Measurements from ENCODE around the gene PIKFYVE. TPM values are rescaled to one million over a fixed set of nuclear protein-coding genes. Genes with fewer than 3 reads are reported as not detected.

Gene PIKFYVE
- total and polyA plus RNA-seq, 3 experiments from 2014 or later: 7.0 to 14.8 (median 14.1) TPM

DNA sequence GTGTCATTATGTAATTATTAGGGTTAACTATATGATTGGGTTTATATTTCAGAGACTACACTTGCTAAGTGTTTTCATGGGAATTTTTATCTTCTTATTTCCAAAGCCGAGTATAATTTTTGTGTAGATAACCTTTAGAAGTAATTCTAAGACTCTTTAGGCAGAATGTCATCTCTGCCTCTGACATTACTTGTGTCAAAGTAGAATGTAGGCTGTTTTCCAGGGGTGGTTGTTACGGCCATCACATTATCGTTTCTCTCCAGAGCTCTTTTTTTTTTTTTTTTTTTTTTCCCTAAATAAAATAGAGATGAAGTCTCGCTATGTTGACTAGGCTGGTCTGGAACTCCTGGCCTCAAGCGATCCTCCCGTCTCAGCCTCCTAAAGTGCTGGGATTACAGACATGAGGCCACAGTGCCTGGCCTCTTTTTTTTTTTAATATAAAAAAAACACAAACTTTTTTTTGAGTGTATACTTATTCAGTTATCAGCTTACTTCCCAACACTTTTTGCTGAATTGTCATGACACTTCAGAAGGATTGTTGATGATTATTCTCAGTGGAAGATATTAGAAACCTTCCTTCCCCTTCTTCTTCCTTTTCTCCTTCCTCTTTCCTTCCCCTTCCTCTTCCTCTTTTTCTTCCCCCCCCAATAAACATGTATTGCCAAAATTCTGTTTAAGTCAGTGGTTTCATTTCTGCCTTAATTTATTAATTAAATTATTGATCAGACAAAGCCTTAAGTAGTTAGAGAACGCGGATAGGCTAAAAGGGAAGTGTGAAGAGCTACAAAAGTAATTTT, 2.3 kb downstream of the PIKFYVE start:
- peaks cover 3 to 32% (median 5%) of the 10 kb centered on the region in 3 donors for H3K36me3 Mint-ChIP-seq

DNA sequence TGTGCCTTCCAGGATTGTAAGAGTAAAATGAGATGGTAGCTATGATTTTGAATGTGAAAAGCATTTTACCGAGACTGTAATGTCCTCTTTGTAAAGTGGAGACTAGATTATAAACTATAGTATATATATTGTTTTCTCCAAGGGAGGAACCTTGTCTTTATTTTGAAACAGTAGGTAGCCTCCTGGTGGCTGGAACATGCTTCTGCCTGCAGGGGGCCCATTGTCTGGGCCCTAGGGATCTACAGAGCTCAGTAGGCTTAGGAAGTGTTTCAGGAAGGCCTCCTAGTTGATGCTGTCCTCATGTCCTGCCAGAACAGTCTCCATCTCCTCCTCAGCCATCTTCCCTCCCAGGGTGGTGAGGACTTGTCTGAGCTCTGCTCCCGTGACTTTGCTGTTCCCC, 3.0 kb downstream of the PIKFYVE start:
- no peaks in the 10 kb centered on the region for H3K9me3 ChIP-seq (ENCODE audit: low read length)
- no peak overlapping the region for H3K27ac ChIP-seq (ENCODE audit: low read depth, low read length)
- H3K27me3 ChIP-seq (ENCODE audit: insufficient read depth, low read length, poor library complexity, severe bottlenecking): no peaks in the 10 kb centered on the region
- peak overlapping the region in 2 of 8 donors; percentile 26 to 47 for H3K27ac Mint-ChIP-seq
- peak overlapping the region in 4 of 7 donors; percentile 25 to 63 (median 34) for H3K4me3 Mint-ChIP-seq
- ChIA-PET CTCF (interaction anchor here (0.9 to 8.0 kb wide), 4 partner anchors 15 to 99 kb away, joined by 3 to 89 read pairs (median 4); partner anchors contain the start of gene IDH1), POLR2A (interaction anchor here (1.6 kb wide), 1 partner anchor 14 kb away, joined by 6 read pairs; the partner anchor contains the start of gene IDH1)
- no peak for DNase-seq
- H3K27me3 Mint-ChIP-seq: no peaks in the 10 kb centered on the region
- no peak overlapping the region for H3K4me3 ChIP-seq (ENCODE audit: low read length)
- H3K9me3 Mint-ChIP-seq: no peaks in the 10 kb centered on the region
- peaks cover 9% of the 10 kb centered on the region for H3K36me3 ChIP-seq (ENCODE audit: insufficient read depth, low read length)
- H3K4me1 Mint-ChIP-seq: peaks cover 54 to 73% (median 62%) of the 10 kb centered on the region in 3 donors
- peaks cover 4 to 40% (median 8%) of the 10 kb centered on the region in 3 donors for H3K36me3 Mint-ChIP-seq
- H3K4me1 ChIP-seq (ENCODE audit: insufficient read depth, low read length): peaks cover 25% of the 10 kb centered on the region

More for the DNA sequence above, 2.3 kb downstream of the PIKFYVE start:
- no peak overlapping the region for H3K4me3 ChIP-seq (ENCODE audit: low read length)
- Mint-ChIP-seq H3K4me3 (peak overlapping the region; percentile 67 to 97 (median 82)), H3K27ac (peak overlapping the region in 3 of 8 donors; percentile 6 to 26 (median 22)), H3K27me3 (no peaks in the 10 kb centered on the region), H3K4me1 (peaks cover 50 to 70% (median 59%) of the 10 kb centered on the region in 3 donors), H3K9me3 (no peaks in the 10 kb centered on the region)
- no peak for DNase-seq
- ChIA-PET CTCF (interaction anchor here (1.4 to 8.0 kb wide), 2 partner anchors 15 to 98 kb away, joined by 3 to 89 read pairs; partner anchors contain the start of gene IDH1), POLR2A (interaction anchor here (0.7 to 1.6 kb wide), 2 partner anchors 13 to 643 kb away, joined by 3 to 6 read pairs; partner anchors contain the start of gene IDH1)
- H3K27me3 ChIP-seq (ENCODE audit: insufficient read depth, low read length, poor library complexity, severe bottlenecking): no peaks in the 10 kb centered on the region
- peaks cover 5% of the 10 kb centered on the region for H3K36me3 ChIP-seq (ENCODE audit: insufficient read depth, low read length)
- no peaks in the 10 kb centered on the region for H3K9me3 ChIP-seq (ENCODE audit: low read length)
- H3K4me1 ChIP-seq (ENCODE audit: insufficient read depth, low read length): peaks cover 25% of the 10 kb centered on the region
- peak overlapping the region; percentile 82 for H3K27ac ChIP-seq (ENCODE audit: low read depth, low read length)

GRCh38 chr2:208274748-208275147, 8.7 kb downstream of the PIKFYVE start:
- Histone ChIP-seq H3K9me3 (ENCODE audit: low read length) (no peaks in the 10 kb centered on the region), H3K27ac (ENCODE audit: low read depth, low read length) (no peak overlapping the region), H3K27me3 (ENCODE audit: insufficient read depth, low read length, poor library complexity, severe bottlenecking) (no peaks in the 10 kb centered on the region), H3K4me1 (ENCODE audit: insufficient read depth, low read length) (no peaks in the 10 kb centered on the region), H3K36me3 (ENCODE audit: insufficient read depth, low read length) (peaks cover 52% of the 10 kb centered on the region), H3K4me3 (ENCODE audit: low read length) (no peak overlapping the region)
- H3K4me3 Mint-ChIP-seq: no peak overlapping the region
- peaks cover 0 to 9% (median 0%) of the 10 kb centered on the region in 5 donors for H3K9me3 Mint-ChIP-seq
- DNase-seq: no peak
- ChIA-PET POLR2A (no interaction called here), CTCF (no interaction called here)
- H3K4me1 Mint-ChIP-seq: peaks cover 36 to 50% (median 45%) of the 10 kb centered on the region in 3 donors
- no peaks in the 10 kb centered on the region for H3K27me3 Mint-ChIP-seq
- peak overlapping the region in 3 of 8 donors; percentile 53 to 76 (median 63) for H3K27ac Mint-ChIP-seq
- peaks cover 33 to 81% (median 42%) of the 10 kb centered on the region in 3 donors for H3K36me3 Mint-ChIP-seq

GRCh38 chr2:208278549-208278948, 12.5 kb downstream of the PIKFYVE start:
- DNase-seq: no peak

DNA sequence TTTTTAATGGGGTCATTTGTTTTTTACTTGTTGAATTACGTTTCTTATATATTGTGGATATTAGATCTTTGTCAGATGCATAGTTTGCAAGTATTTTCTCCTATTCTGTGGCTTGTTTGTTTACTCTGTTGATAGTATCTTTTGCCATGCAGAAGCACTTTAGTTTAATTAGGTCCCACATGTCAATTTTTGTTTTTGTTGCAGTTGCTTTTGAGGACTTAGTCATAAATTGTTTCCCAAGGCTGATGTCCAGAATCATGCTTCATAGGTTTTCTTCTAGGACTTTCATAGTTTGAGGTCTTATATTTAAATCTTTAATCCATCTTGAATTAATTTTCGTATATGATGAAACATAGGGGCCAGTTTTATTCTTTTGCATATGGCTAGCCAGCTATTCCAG, 13.2 kb downstream of the PIKFYVE start:
- H3K4me3 ChIP-seq (ENCODE audit: low read length): no peak overlapping the region
- ChIA-PET CTCF (no interaction called here), POLR2A (no interaction called here)
- Mint-ChIP-seq H3K27ac (peak overlapping the region in 1 of 8 donors; percentile 37), H3K4me3 (no peak overlapping the region), H3K36me3 (peaks cover 36 to 94% (median 41%) of the 10 kb centered on the region in 3 donors), H3K4me1 (peaks cover 40 to 67% (median 50%) of the 10 kb centered on the region in 3 donors), H3K9me3 (peaks cover 0 to 9% (median 0%) of the 10 kb centered on the region in 5 donors), H3K27me3 (no peaks in the 10 kb centered on the region)
- H3K27ac ChIP-seq (ENCODE audit: low read depth, low read length): no peak overlapping the region
- H3K36me3 ChIP-seq (ENCODE audit: insufficient read depth, low read length): peaks cover 46% of the 10 kb centered on the region
- H3K9me3 ChIP-seq (ENCODE audit: low read length): no peaks in the 10 kb centered on the region
- H3K4me1 ChIP-seq (ENCODE audit: insufficient read depth, low read length): no peaks in the 10 kb centered on the region
- no peak for DNase-seq
- no peaks in the 10 kb centered on the region for H3K27me3 ChIP-seq (ENCODE audit: insufficient read depth, low read length, poor library complexity, severe bottlenecking)

More at GRCh38 chr2:208278549-208278948, 12.5 kb downstream of the PIKFYVE start:
- H3K4me1 ChIP-seq (ENCODE audit: insufficient read depth, low read length): no peaks in the 10 kb centered on the region
- peaks cover 0 to 9% (median 0%) of the 10 kb centered on the region in 5 donors for H3K9me3 Mint-ChIP-seq
- no peaks in the 10 kb centered on the region for H3K27me3 ChIP-seq (ENCODE audit: insufficient read depth, low read length, poor library complexity, severe bottlenecking)
- peak overlapping the region in 1 of 8 donors; percentile 37 for H3K27ac Mint-ChIP-seq
- peaks cover 52% of the 10 kb centered on the region for H3K36me3 ChIP-seq (ENCODE audit: insufficient read depth, low read length)
- peaks cover 38 to 98% (median 46%) of the 10 kb centered on the region in 3 donors for H3K36me3 Mint-ChIP-seq
- no peak overlapping the region for H3K4me3 Mint-ChIP-seq
- no peaks in the 10 kb centered on the region for H3K27me3 Mint-ChIP-seq
- H3K4me3 ChIP-seq (ENCODE audit: low read length): no peak overlapping the region
- CTCF ChIA-PET: no interaction called here
- no peaks in the 10 kb centered on the region for H3K9me3 ChIP-seq (ENCODE audit: low read length)
- POLR2A ChIA-PET: no interaction called here
- peaks cover 45 to 71% (median 56%) of the 10 kb centered on the region in 3 donors for H3K4me1 Mint-ChIP-seq
- H3K27ac ChIP-seq (ENCODE audit: low read depth, low read length): no peak overlapping the region

GRCh38 chr2:208280234-208280633, 14.2 kb downstream of the PIKFYVE start:
- no peaks in the 10 kb centered on the region for H3K4me1 ChIP-seq (ENCODE audit: insufficient read depth, low read length)
- peaks cover 33 to 87% (median 41%) of the 10 kb centered on the region in 3 donors for H3K36me3 Mint-ChIP-seq

DNA sequence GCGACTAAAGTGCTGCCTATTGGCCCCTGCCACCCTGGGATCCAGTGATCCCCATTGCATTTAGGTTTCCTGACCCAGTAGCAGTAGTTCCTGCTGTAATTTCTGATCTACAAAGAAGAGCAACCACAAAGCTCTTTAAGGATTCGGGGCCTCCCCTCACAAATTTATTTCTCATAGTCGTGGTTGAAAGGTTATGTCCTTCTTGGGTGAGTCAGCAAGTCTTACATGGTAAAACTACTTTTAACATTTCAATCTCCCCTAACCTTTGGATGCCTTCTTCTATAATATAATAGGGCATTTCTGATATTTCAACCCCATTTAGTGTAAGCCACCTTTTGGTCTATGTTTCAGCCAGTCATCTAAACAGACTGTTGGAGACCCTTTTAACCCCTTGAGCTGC, 14.9 kb downstream of the PIKFYVE start:
- Histone ChIP-seq H3K27ac (ENCODE audit: low read depth, low read length) (no peak overlapping the region), H3K4me1 (ENCODE audit: insufficient read depth, low read length) (no peaks in the 10 kb centered on the region), H3K9me3 (ENCODE audit: low read length) (no peaks in the 10 kb centered on the region), H3K36me3 (ENCODE audit: insufficient read depth, low read length) (peaks cover 38% of the 10 kb centered on the region), H3K4me3 (ENCODE audit: low read length) (no peak overlapping the region), H3K27me3 (ENCODE audit: insufficient read depth, low read length, poor library complexity, severe bottlenecking) (no peaks in the 10 kb centered on the region)
- Mint-ChIP-seq H3K36me3 (peaks cover 38 to 87% (median 39%) of the 10 kb centered on the region in 3 donors), H3K4me1 (peaks cover 34 to 55% (median 41%) of the 10 kb centered on the region in 3 donors), H3K9me3 (peaks cover 0 to 9% (median 0%) of the 10 kb centered on the region in 5 donors), H3K27ac (peak overlapping the region in 5 of 8 donors; percentile 3 to 77 (median 62)), H3K4me3 (no peak overlapping the region), H3K27me3 (no peaks in the 10 kb centered on the region)
- no peak for DNase-seq
- ChIA-PET POLR2A (no interaction called here), CTCF (no interaction called here)

More at GRCh38 chr2:208280234-208280633, 14.2 kb downstream of the PIKFYVE start:
- ChIA-PET POLR2A (no interaction called here), CTCF (no interaction called here)
- Mint-ChIP-seq H3K27ac (peak overlapping the region in 2 of 8 donors; percentile 26 to 58), H3K9me3 (peaks cover 0 to 9% (median 0%) of the 10 kb centered on the region in 5 donors), H3K27me3 (no peaks in the 10 kb centered on the region), H3K4me1 (peaks cover 33 to 59% (median 43%) of the 10 kb centered on the region in 3 donors), H3K4me3 (no peak overlapping the region)
- H3K4me3 ChIP-seq (ENCODE audit: low read length): no peak overlapping the region
- H3K27me3 ChIP-seq (ENCODE audit: insufficient read depth, low read length, poor library complexity, severe bottlenecking): no peaks in the 10 kb centered on the region
- H3K9me3 ChIP-seq (ENCODE audit: low read length): no peaks in the 10 kb centered on the region
- peaks cover 42% of the 10 kb centered on the region for H3K36me3 ChIP-seq (ENCODE audit: insufficient read depth, low read length)
- H3K27ac ChIP-seq (ENCODE audit: low read depth, low read length): no peak overlapping the region
- no peak for DNase-seq

DNA sequence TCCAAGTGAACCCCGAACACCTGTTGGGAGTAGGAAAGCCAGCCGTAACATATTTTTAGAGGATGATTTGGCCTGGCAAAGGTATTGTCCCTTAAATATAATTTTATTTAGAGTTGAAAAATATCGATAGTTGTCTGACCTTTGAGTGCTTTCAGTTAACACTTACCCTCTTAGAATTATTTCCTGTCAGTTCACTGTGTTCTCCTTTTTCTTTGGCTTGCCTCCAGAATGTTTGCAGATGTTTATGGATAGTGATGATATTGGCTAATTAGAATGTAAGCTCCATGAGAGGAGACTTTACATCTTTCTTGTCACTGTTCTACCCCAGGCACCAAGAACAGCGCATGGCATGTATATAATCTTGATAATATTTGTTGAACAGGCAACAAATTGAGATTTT, 19.8 kb downstream of the PIKFYVE start:
- H3K36me3 ChIP-seq (ENCODE audit: insufficient read depth, low read length): peaks cover 35% of the 10 kb centered on the region
- H3K27ac ChIP-seq (ENCODE audit: low read depth, low read length): no peak overlapping the region
- no peak overlapping the region for H3K4me3 Mint-ChIP-seq
- POLR2A ChIA-PET: no interaction called here
- H3K27ac Mint-ChIP-seq: peak overlapping the region in 1 of 8 donors; percentile 54
- peaks cover 0 to 5% (median 2%) of the 10 kb centered on the region in 5 donors for H3K9me3 Mint-ChIP-seq
- CTCF ChIA-PET: no interaction called here
- H3K4me1 ChIP-seq (ENCODE audit: insufficient read depth, low read length): no peaks in the 10 kb centered on the region
- H3K27me3 ChIP-seq (ENCODE audit: insufficient read depth, low read length, poor library complexity, severe bottlenecking): no peaks in the 10 kb centered on the region
- H3K9me3 ChIP-seq (ENCODE audit: low read length): no peaks in the 10 kb centered on the region
- H3K4me3 ChIP-seq (ENCODE audit: low read length): no peak overlapping the region
- H3K36me3 Mint-ChIP-seq: peaks cover 34 to 83% (median 35%) of the 10 kb centered on the region in 3 donors
- H3K27me3 Mint-ChIP-seq: no peaks in the 10 kb centered on the region
- H3K4me1 Mint-ChIP-seq: peaks cover 23 to 32% (median 27%) of the 10 kb centered on the region in 3 donors
- no peak for DNase-seq
